Smooth muscle cell (in vitro differentiated cells): ENCODE data around the gene MRGPRD. TPM values are rescaled to one million over a fixed set of nuclear protein-coding genes. Genes with fewer than 3 reads are reported as not detected.

Experiments used
- DNase-seq: peaks from one replicate; lab custom pipeline; 2025; ENCODE audit not compliant: unreplicated experiment; lab: John Stamatoyannopoulos, UW
- H2AFZ ChIP-seq: fragments of 200-600 bp; sonication (generic); 2 replicates; pipeline ENCODE4 v1.6.0; 2016; ENCODE audit warnings: antibody characterized with exemption, low read depth, mild to moderate bottlenecking
- H3F3A ChIP-seq: fragments of 200-600 bp; sonication (generic); 2 replicates; pipeline ENCODE4 v1.6.0; 2017; ENCODE audit warnings: antibody characterized with exemption, low read depth
- H3K27ac ChIP-seq: fragments of 200-600 bp; sonication (generic); 2 replicates; pipeline ENCODE4 v1.5.1; 2016; ENCODE audit warnings: low read depth, mild to moderate bottlenecking
- H3K27me3 ChIP-seq: fragments of 200-600 bp; sonication (generic); 2 replicates; pipeline ENCODE4 v1.6.1; 2016; ENCODE audit warnings: low read depth, mild to moderate bottlenecking
- H3K36me3 ChIP-seq: fragments of 200-600 bp; sonication (generic); 2 replicates; pipeline ENCODE4 v1.5.1; 2016; ENCODE audit warnings: low read depth
- H3K4me1 ChIP-seq: fragments of 200-600 bp; sonication (generic); 2 replicates; pipeline ENCODE4 v1.5.1; 2016; ENCODE audit warnings: low read depth
- H3K4me2 ChIP-seq: fragments of 200-600 bp; sonication (generic); 2 replicates; pipeline ENCODE4 v1.6.0; 2016; ENCODE audit warnings: mild to moderate bottlenecking
- H3K4me3 ChIP-seq: fragments of 200-600 bp; sonication (generic); 2 replicates; pipeline ENCODE4 v1.5.1; 2016; ENCODE audit warnings: mild to moderate bottlenecking
- H3K79me2 ChIP-seq: fragments of 200-600 bp; sonication (generic); 2 replicates; pipeline ENCODE4 v1.6.0; 2016; ENCODE audit warnings: low read depth, mild to moderate bottlenecking
- H3K9ac ChIP-seq: fragments of 200-600 bp; sonication (generic); 2 replicates; pipeline ENCODE4 v1.6.0; 2016; ENCODE audit warnings: low read depth
- H3K9me3 ChIP-seq: fragments of 200-600 bp; sonication (generic); replicated peaks from 2 replicates; pipeline ENCODE4 v1.5.1; 2016; ENCODE audit warnings: low read depth
- H4K20me1 ChIP-seq: fragments of 200-600 bp; sonication (generic); 2 replicates; pipeline ENCODE4 v1.6.0; 2016; ENCODE audit warnings: low read depth
- CTCF ChIP-seq: fragments of 200-600 bp; sonication (generic); IDR thresholded peaks from 2 replicates; pipeline ENCODE4 v1.5.1; 2017; ENCODE audit warnings: borderline replicate concordance, mild to moderate bottlenecking, antibody characterized with exemption; ENCODE audit not compliant: insufficient read depth, poor library complexity, severe bottlenecking
- WGBS: methylation state at CpG from one replicate; pipeline ENCODE4 v1.1.7; 2016; ENCODE audit warnings: low lambda C conversion rate; 5-methylcytosine and 5-hydroxymethylcytosine counted together
- polyA plus RNA-seq: library from polyadenylated mRNA; unstranded; fragments of >200 nt; fragmentation: Nextera tagmentation; extraction: Ambion mirVana; gene quantifications from 2 replicates; pipeline ENCODE4 v1.2.1, GENCODE V29; 2016
- total RNA-seq: library from RNA; depleted of rRNA; stranded (reverse); fragments of >200 nt; gene quantifications from 2 replicates; pipeline ENCODE4 v1.2.3, GENCODE V29; 2014

Gene MRGPRD
- total and polyA plus RNA-seq, 2 experiments from 2014 or later = not detected

GRCh38 chr11:68959465-68960293 lies 21.1 kb downstream of the MRGPRD start:
- H3K36me3 ChIP-seq = no peaks in the 10 kb centered on the region
- no peak overlapping the region for H3K4me2 ChIP-seq
- no peaks in the 10 kb centered on the region for H3K79me2 ChIP-seq
- no peak for TF ChIP-seq CTCF
- H3K9ac ChIP-seq = no peak overlapping the region
- 88% methylated on average over 30 of the region's 31 CpGs for WGBS
- H3K9me3 ChIP-seq = no peaks in the 10 kb centered on the region
- no peak overlapping the region for H3K4me3 ChIP-seq
- H3F3A ChIP-seq = no peaks in the 10 kb centered on the region
- H2AFZ ChIP-seq = no peak overlapping the region
- H3K27me3 ChIP-seq = no peaks in the 10 kb centered on the region
- H3K27ac ChIP-seq = no peak overlapping the region
- H4K20me1 ChIP-seq = no peaks in the 10 kb centered on the region
- no peaks in the 10 kb centered on the region for H3K4me1 ChIP-seq
- no peak for DNase-seq

- Histone ChIP-seq H3K27me3 (no peaks in the 10 kb centered on the region), H2AFZ (no peak overlapping the region), H4K20me1 (no peaks in the 10 kb centered on the region), H3K4me2 (no peak overlapping the region), H3K4me3 (no peak overlapping the region), H3K79me2 (no peaks in the 10 kb centered on the region), H3K9ac (no peak overlapping the region), H3K9me3 (no peaks in the 10 kb centered on the region), H3K4me1 (no peaks in the 10 kb centered on the region), H3F3A (no peaks in the 10 kb centered on the region), H3K27ac (no peak overlapping the region), H3K36me3 (no peaks in the 10 kb centered on the region)
- no peak for TF ChIP-seq CTCF
- DNase-seq = no peak
- 96% methylated on average over 9 of the region's 9 CpGs for WGBS
Measured at GRCh38 chr11:68958211-68958610, 22.6 kb downstream of the MRGPRD start.

GRCh38 chr11:68956547-68957254 lies 24.1 kb downstream of the MRGPRD start:
- no peaks in the 10 kb centered on the region for H3K4me1 ChIP-seq
- H3K79me2 ChIP-seq = no peaks in the 10 kb centered on the region
- H2AFZ ChIP-seq = no peak overlapping the region
- H3F3A ChIP-seq = no peaks in the 10 kb centered on the region
- no peak overlapping the region for H3K27ac ChIP-seq
- WGBS = 95% methylated on average over 12 of the region's 12 CpGs
- DNase-seq = no peak
- no peaks in the 10 kb centered on the region for H4K20me1 ChIP-seq
- H3K4me2 ChIP-seq = no peak overlapping the region
- no peaks in the 10 kb centered on the region for H3K9me3 ChIP-seq
- H3K4me3 ChIP-seq = no peak overlapping the region
- no peaks in the 10 kb centered on the region for H3K27me3 ChIP-seq
- no peak overlapping the region for H3K9ac ChIP-seq
- no peaks in the 10 kb centered on the region for H3K36me3 ChIP-seq
- no peak for TF ChIP-seq CTCF

GRCh38 chr11:68956142-68956541 lies 24.6 kb downstream of the MRGPRD start:
- no peak for DNase-seq

More at GRCh38 chr11:68956142-68956541, 24.6 kb downstream of the MRGPRD start:
- no peak overlapping the region for H2AFZ ChIP-seq
- no peaks in the 10 kb centered on the region for H3K4me1 ChIP-seq
- H3K27me3 ChIP-seq = no peaks in the 10 kb centered on the region
- H3K9me3 ChIP-seq = no peaks in the 10 kb centered on the region
- H3K9ac ChIP-seq = no peak overlapping the region
- TF ChIP-seq CTCF = peak; percentile 23
- 43% methylated on average over 7 of the region's 12 CpGs for WGBS
- no peak overlapping the region for H3K4me3 ChIP-seq
- no peaks in the 10 kb centered on the region for H3K36me3 ChIP-seq
- no peak overlapping the region for H3K27ac ChIP-seq
- no peaks in the 10 kb centered on the region for H3K79me2 ChIP-seq
- H3F3A ChIP-seq = no peaks in the 10 kb centered on the region
- no peaks in the 10 kb centered on the region for H4K20me1 ChIP-seq
- no peak overlapping the region for H3K4me2 ChIP-seq
